RPMI8226 (cell line): ENCODE results near the gene TTLL5.
"Not testable (repeated sequence)": the region's sequence is repeated elsewhere in the genome, so short reads cannot be mapped to it uniquely, and the experiment has no call there.

Experiments used
- DNase-seq: peaks from one replicate; pipeline ENCODE4 v3.0.0-alpha.2; 2015

TTLL5 gene

DNA sequence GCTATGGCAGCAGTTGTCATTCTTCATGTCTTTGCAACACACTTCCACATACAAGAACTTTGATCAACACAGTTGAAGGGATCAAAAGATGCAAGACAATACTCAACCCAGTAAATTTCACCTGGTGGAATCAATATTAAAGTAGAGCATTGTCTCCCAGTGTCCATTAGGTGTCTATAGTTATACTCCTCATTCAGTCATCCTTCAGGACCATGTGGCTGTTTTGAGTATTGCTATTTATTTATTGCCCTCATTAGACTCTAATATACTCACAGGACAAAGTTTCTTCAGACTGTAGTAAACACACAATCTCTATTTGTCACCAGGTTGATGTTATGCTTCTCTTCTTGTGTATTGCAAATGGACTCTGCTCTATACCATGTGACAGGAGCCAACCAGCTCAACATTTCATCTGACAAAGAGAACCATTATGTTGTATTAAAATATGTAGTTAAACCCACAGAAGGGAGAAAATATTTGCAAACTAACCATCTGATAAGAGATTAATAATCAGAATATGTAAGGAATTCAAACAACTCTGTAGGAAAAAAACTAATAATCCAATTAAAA is 174.2 kb downstream of the TTLL5 start:
- no peak for DNase-seq

DNA sequence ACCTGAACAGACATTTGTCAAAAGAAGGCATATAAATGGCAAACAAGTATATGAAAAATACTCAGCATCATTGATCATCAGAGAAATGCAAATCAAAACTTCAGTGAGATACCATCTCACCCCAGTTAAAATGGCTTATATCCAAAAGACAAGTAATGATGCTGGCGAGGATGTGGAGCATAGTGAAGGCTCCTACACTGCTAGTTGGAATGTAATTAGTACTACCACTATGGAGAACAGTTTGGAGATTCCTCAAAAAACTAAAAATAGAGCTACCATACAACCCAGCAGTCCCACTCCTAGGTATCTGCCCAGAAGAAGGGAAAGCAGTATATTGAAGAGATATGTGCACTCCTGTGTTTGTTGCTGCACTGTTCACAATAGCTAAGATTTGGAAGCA is 174.7 kb downstream of the TTLL5 start:
- no peak for DNase-seq

DNA sequence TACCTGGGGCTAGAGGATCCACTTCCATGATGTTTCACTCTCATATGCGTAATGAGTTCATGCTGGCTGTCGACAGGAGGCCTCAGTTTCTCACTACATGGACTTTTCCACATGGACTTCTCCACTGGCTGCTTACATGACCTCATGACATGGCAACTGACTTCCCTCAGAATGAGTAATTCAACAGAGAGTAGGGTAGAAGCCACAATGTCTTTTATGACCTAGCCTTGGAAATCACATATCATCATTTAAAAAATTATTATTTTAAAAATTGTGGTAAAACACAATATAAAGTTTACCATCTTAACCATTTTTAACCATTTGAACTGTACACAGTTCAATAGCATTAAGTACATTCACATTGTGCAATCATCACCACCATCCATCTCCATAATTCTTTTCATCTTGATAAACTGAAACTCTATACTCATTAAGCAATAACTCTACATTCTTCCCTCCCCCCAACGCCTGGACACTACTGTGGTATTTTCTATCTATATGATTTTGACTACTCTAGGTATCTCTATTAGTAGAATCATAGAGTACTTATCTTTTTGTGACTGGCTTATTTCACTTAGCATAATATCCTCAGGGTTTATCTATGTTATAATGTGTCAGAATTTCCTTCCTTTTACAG is 176.2 kb downstream of the TTLL5 start:
- no peak for DNase-seq

DNA sequence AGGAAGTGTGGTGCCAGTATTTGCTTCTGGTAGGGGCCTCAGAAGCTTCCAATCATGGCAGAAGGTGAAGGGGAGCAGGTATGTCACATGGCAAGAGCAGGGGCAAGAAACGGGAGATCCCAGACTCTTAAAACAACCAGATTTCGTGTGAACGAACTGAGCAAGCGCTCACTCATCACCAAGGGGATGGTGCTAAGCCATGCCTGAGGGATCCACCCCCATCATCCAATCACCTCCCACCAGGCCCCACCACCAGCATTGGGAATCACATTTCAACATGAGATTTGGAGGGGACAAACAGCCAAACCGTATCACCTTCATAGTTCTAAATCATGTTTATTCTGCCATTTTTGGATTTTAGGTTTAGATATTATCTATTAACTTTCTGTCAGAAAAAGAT is 179.9 kb downstream of the TTLL5 start:
- DNase-seq = no peak

DNA sequence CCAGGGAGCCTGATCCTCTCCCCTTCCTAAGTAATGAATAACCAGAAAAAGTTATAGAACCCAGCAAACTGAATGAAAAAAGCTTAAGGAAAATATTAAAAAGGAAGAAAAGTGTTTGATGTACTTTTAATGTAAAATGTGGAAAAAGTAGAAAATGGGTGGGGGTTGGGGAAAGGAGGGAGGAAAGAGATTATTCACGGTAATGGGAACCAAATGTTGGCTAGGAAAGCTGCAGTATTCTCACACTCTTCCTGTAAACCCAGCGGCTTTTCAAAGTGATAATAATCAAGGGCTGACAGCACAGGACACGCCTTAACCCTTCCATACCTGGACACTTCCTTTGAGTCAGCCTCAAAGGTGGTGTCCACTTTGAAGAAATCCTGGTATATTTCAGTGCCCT is 181.5 kb downstream of the TTLL5 start:
- DNase-seq = no peak

DNA sequence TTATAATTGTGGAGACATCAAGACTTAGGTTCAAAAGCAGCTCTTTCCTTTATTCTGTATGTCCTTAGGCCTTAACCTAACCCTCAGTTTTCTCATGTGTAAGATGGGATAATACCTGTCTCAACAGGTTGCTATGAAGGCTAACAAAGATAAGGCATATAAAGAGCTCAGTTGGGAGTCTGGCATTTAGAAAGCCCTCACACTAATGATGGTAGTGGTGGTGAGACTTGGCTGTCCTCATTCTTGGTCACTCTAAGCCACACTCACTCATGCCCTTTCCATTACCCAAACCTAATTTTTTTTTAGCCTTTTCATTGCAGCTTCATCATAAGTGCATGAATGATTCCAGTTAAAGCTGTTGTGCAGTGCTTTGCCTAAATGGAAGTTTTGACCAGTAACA is 183.4 kb downstream of the TTLL5 start:
- no peak for DNase-seq

DNA sequence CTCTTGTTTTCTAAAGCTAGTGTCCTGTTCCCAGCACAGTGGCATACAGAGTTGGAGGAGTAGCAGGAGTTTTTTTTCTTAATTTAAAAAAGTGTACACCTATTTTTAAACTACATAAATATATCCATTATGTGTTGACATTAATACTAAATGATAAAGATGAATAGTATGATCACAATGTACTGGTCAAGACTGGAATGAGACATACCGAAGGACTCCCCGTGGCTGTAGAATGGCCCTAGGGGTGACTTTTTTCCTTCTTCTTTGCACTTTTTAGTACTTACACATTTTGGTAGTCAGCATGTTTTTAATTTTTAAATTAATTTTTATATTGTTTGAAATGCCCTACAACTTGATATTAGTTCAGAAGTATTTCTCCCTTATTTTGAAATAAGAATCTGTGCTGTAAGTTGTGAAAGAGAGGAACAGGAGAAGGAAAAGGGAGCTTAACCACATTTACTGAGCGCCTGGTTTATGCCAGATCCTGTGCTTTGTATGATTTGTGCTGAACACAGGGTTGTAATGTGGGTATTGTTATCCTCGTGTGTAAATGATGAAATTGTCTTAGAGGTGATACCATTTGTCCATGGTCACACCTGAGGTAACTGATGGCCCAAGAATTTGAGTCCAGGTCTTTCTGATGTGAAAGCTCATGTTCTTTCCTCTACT is 184.2 kb downstream of the TTLL5 start:
- DNase-seq = no peak

DNA sequence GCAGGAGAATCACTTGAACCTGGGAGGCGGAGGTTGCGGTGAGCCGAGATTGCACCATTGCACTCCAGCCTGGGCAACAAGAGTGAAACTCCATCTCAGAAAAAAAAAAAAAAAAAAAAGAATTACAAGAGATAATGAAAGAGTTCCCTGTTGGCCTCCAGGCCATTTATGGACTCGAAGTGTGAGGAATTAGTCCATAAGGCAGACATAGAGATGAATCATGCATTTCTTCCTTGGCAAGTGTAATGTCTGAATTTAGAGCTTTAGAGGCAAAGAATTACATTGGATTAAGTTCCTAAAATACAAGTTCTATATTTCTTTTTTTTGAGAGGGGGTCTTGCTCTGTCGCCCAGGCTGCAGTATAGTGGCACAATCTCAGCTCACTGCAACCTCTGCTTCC is 185.6 kb downstream of the TTLL5 start:
- DNase-seq = not testable (repeated sequence)

DNA sequence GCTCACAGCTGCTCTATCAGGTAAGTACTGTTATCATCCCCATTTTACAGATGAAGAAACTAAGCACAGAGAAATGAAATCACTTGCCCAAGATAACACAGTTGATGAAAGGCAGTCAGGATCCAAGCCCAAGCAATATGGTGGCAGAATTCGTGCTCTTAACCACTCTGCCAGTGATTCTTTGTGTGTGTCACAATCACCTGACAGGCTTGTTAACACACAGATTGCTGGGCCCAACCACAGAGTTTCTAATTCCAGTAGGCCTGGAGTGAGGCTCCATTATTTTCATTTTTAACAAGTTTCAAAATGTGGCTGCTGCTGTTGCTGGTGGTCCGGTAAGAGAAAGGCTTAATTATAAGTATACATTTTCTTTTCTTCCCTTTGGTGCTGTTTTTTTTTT is 186.5 kb downstream of the TTLL5 start:
- DNase-seq = no peak

DNA sequence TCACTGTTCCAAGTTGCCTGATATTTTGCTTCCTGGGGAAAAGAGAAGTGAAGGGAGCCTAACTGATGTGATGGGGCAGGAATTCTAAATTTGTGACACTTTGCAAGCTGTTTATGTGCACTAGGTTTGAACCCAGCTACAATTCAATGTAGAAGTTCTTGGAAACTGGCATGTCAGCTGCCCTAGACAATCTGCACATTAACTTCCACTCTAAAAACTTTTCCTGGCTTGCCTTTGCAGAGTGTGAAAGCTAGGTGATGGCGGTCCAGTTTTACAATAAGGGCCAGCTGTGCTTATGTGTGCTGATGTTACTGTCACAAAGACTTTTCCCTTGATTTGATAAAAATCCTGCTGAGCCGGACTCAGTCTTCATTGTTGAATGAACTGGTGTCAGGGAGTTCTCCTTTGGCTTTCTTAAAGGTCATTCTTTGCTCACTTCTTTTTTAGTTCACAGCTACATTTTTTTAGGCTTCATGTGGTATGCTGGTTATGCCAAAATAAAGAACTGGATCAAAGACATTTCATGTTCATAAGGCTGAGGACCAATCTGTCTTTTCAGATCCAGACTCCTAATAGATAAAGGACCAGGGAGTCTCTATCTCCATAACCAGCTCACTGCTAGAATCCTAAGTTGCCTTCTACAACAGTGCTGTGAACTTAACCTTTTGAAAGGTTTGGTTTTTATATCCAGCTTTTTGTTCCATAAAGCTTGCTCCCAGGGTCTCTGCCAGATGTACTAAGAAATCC is 187.3 kb downstream of the TTLL5 start:
- DNase-seq = no peak

DNA sequence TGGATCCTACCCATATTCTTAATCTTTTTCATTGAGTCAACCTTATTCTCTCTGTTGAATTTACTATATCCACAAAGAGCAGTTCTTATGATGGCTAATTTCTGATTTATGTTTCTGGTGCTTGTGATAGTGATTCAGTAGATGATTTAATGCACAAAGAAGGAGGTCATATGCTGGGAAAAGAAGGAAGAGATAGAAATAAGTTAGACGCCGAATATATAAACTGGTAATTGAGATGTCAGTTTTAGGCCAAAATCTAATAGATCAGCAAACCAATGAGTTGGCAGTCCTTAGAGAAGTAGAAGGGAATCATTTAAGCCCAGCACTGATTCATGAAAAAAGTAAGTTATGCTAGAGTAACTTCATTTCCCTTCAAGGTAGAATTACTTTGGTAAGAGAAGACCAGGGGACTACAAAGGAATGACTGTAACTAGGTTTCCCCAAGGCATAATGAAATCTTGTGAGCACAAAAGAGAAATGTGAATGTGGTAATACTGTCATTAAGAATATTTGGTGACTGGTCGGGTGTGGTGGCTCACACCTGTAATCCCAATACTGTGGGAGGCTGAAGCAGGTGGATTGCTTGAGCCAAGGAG is 188.4 kb downstream of the TTLL5 start:
- DNase-seq = no peak

DNA sequence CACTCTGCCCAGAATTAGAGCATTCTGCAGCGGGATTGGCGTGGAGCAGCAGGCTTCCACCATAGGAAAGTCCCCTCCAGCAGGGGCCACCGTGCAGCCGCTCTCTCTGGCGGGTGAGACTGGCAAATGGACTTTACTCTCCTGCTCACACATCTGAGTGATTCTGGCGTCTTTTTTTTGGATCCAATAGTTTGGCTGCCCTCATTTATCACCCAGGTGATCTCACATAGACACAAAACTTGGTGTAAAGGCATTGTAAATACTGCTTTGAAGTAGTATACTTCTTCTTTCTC is 190.5 kb downstream of the TTLL5 start:
- no peak for DNase-seq

DNA sequence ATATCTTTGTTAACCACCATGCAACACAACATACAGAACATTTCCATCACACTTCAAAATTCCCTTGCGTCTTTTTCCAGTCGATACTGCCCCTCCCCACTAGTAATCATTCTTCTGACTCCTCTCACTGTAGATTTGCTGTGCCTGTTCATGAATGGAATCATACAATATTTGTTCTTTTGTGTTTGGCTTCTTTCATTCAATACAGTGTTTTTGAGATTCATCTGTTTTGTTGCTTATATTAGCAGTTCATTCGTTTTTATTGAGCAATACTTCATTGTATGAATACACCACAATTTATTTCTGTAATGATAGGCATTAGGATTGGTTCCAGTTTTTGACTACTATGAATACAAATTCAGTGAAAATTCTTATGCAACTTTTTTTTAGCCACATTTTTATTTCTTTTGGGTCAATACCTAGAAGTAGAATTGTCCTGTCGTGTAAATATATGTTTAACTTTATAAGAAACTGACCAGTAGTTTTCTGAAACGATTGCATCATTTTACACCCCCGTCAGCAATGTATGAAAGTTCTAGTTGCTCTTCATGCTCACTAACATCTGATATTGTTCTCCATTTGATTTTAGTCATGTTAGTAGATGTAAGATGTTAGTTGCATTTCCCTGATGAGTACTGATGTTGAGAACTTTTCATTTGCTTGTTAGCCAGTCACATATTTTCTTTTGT is 193.2 kb downstream of the TTLL5 start:
- DNase-seq = no peak

DNA sequence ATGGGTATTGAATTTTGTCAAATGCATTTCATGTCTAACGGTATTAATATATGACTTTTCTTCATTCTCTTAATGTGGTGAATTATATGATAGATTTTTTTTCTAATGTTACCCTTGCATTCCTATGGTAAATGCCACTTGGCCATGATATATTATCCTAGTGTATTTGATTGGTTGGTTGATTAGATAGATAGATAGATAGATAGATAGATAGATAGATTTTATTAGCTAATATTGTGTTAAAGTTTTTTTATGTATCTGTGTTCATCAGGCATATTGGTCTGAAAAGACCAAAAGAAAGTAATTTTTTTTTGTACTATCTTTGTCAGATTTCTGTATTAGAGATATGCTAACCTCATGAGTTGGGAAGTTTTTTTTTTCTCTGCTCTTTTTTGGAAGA is 196.2 kb downstream of the TTLL5 start:
- no peak for DNase-seq

DNA sequence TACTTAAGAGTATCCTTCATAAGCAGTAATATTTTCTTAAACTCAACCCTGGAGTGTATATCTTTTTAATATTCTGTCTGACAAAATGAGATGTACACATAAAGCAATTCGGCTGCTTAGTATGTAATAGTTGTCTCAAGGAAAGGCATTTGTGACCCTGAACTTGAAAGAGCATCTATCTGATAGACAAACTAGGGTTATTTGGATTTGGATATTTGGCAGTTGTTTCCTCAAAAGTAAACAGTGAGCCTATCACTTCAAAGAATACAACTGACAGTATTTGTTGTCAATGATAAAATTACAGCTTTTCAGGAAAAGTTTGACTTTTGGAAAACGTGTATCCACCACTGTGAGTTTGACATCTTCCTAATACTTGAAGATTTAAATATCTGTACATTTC is 197.3 kb downstream of the TTLL5 start:
- no peak for DNase-seq

DNA sequence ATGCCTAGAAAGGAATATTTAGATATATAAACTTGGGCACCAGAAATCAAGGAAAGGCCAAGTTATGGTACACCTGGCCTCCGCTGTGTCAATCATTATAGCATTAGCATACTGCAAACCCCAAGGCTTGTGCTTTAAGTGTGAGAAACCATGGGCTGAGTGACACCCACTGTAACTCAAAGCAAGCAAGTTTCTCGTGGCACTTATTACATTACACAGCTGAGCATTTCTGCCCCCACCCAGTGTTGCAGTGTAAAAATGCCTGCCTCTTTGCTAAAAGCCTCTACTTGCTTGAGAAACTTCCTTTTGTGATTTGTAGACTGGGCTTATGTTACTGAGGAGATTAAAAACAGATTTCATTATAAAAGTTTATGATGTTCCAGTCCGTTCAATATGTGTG is 198.7 kb downstream of the TTLL5 start:
- no peak for DNase-seq

DNA sequence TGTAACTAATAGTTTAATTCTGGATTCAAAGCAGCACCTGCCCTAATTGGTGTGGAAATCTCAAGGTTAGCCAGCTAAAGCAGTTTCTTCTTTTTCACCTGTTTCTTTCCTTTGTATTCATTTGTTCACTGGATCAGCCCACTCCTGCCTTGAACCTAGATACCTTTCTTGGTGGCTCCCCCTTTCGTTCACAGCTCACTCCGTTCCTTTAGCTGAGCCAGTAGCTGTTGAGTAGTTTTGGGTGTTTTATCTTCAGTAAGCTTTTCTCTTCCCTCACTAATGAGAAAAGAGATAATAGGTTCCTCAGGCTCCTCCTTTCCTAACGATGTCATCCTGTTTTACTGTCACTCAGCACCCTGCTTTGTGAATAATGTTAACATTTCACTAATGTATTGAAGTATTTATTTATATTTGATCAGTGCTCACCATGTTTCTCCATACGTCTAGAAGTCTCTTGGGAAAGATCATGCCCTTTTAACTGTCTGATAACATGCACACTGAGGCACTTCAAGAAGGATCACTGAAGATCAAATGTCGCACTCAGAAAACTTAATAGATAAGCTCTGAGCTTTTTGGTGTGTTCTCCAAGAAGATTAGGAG is 199.6 kb downstream of the TTLL5 start:
- no peak for DNase-seq

DNA sequence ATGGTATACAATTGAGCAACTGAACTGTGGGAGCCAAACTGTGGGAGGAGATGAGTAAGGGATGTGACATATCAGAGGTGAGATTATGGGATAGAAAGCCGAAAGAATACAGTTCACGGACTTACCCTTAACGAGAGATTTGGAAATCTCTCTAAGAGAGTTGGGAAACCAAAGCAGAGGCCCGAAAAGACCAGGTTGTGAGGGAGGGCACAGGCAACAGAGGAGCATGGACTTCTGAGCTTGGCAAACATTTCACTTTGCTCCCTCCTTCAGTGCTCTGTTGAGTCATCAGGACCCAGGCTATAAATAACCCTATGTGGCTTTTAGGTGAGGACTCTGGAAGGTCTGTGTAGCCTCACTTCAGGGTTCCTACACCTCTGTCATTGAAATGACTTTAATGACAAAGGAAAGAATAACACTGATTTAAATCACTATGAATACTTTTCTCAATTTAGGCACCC is 200.1 kb downstream of the TTLL5 start:
- peak; percentile 39 for DNase-seq

DNA sequence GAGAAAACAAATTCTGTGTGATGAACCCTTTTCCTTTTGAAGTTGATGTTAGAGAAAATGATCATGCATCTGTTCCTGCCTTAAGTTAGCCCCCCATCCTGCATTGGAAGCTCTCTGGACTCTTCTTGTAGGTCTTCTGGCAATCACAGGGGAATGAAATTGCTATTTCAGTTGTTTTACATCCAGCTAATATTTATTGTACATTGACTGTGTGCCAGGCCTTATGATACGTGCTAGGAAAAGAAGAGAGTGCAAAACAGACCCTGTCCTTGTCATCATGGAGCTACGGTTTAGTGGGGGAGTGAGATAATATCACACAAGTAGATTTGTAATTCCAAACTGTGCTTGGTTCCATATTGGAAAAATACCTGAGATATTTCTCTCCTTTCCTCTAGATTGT is 202.2 kb downstream of the TTLL5 start:
- DNase-seq = no peak

DNA sequence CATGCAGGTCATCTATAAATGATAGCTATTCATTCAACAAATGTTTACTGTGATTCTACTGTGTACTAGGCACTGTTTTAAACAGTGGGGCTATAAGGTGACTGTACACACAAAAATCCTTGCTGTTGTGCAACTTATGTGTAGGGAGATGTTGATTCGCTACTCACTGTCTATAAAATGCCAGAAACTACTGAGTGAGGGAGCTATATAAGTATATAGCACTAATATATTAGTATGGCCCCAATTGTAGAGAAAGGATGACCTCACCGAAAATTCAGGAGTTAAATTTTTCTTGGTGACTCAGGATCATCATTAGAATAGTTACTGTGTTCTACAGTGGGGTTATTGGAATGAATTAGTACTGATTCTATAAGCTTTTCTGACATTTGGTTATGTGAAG is 203.3 kb downstream of the TTLL5 start:
- DNase-seq = no peak

DNA sequence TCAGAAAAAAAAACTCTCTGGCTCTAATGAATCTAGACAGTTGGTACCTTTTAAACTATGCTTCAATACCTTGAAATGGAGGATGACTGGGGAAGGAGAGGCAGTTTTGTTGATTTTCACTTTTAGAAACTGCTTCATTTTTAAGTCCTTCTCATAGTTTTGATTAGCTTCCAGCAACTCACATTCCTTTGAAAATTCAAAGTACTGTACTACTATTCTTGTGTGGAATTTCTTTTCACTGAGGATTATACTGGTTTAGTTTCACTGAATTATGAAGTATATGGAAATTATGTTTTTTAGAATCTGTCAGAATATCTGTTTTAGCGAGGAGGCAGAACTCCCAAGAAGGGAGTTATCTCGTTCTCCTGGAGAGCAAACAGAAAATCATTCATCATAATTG is 204.5 kb downstream of the TTLL5 start:
- no peak for DNase-seq

DNA sequence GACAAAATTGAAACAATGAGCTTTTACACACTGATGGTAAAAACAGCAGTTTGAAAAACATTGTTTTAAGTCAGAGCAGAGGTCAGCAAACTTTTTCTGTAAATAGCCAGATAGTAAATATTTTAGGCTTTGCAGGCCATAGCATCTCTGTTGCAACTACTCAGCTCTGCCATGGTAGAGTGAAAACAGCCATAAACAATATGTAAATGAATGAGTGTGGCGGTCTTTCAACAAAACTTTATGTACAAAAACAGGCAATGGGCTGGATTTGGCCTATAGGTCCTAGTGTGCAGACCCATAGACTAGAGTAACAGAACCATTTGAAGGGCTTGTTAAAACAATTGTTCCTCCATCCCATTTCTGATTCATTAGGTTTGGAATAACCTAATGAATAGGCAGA is 205.9 kb downstream of the TTLL5 start:
- no peak for DNase-seq
